Activated CD8-positive, alpha-beta T cell treated with anti-CD3 and anti-CD28 coated beads for 36 hours (primary cell): ENCODE data around the gene ABHD1. TPM values are rescaled to one million over a fixed set of nuclear protein-coding genes. Genes with fewer than 3 reads are reported as not detected.

Experiments
- ATAC-seq: fragments of 200-7000 bp; cut with Tn5 transposase; one replicate; pipeline ENCODE4 v1.10.0; 2021; ENCODE audit warnings: mild to moderate bottlenecking, moderate library complexity
- CTCF ChIA-PET: fragments of 350-600 bp; sonication (Branson Sonifier 250); formaldehyde crosslinking; loops from one replicate; lab custom pipeline; 2021; ENCODE audit warnings: antibody characterized with exemption; lab: Charles Lee
- POLR2A ChIA-PET: fragments of 350-600 bp; sonication (Branson Sonifier 250); formaldehyde crosslinking; loops from one replicate; lab custom pipeline; 2021; ENCODE audit warnings: antibody characterized with exemption; lab: Charles Lee
- DNase-seq: peaks from one replicate; pipeline ENCODE4 v3.0.0-alpha.2; 2020
- H3K27ac Mint-ChIP-seq: one replicate; pipeline ENCODE4 v1.8.0; 2021; ENCODE audit warnings: mild to moderate bottlenecking, mixed read lengths
- H3K27me3 Mint-ChIP-seq: one replicate; pipeline ENCODE4 v1.8.0; 2021; ENCODE audit warnings: mixed read lengths
- H3K36me3 Mint-ChIP-seq: one replicate; pipeline ENCODE4 v1.8.0; 2021; ENCODE audit warnings: low read depth, mixed read lengths
- H3K4me1 Mint-ChIP-seq: one replicate; pipeline ENCODE4 v1.8.0; 2021; ENCODE audit warnings: low read depth, mixed read lengths
- H3K4me3 Mint-ChIP-seq: one replicate; pipeline ENCODE4 v1.8.0; 2021; ENCODE audit warnings: mild to moderate bottlenecking, moderate library complexity, mixed read lengths
- H3K9me3 Mint-ChIP-seq: one replicate; pipeline ENCODE4 v1.8.0; 2021; ENCODE audit warnings: mixed read lengths
- intact Hi-C: fragments of 100-400 bp; cut with micrococcal nuclease; formaldehyde crosslinking; loops from one replicate; pipeline ENCODE4 v1.10.0; 2022
- total RNA-seq, 2 experiments: library from RNA; stranded (reverse); gene quantifications; one replicate each; pipeline ENCODE4 v1.2.3, GENCODE V29; 2021
- TF ChIP-seq, protein P1 (sequence below): fragments of 200-600 bp; IDR thresholded peaks from one replicate; pipeline ENCODE4 v1.8.0; 2022; ENCODE audit warnings: antibody characterized with exemption, mild to moderate bottlenecking

The ABHD1 gene
- total RNA-seq, 2 experiments from 2014 or later = 0.36 to 0.50 TPM

DNA sequence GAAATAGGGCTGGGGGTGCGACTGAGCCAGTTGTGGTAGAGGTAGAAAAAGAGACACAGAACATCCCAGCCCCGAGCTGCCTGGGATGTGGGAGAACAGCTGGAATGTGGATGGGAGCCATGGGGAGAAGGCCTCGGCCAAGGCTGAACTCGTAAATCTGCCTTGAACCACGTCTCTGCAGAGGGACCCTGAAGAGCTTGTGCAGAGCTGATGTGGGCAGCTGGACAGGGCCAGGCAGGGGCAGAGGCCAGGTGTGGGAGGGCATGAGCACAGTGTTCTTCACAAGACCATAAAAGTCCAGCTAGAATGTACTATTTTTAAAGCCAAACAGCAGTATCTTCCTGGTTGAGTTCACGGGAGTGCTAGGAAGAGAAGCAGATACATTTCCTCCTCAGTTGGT lies 30.9 kb downstream of the ABHD1 start:
- ChIA-PET CTCF (interaction anchor here (1.0 kb wide), 1 partner anchor 15 kb away, joined by 4 read pairs; no protein-coding TSS in a partner anchor), POLR2A (no interaction called here)
- intact Hi-C loops = no loop called here
- Mint-ChIP-seq H3K27ac (no peak overlapping the region), H3K4me3 (no peak overlapping the region), H3K9me3 (no peaks in the 10 kb centered on the region), H3K27me3 (no peaks in the 10 kb centered on the region), H3K36me3 (no peaks in the 10 kb centered on the region), H3K4me1 (no peaks in the 10 kb centered on the region)
- TF ChIP-seq, protein P1, sequence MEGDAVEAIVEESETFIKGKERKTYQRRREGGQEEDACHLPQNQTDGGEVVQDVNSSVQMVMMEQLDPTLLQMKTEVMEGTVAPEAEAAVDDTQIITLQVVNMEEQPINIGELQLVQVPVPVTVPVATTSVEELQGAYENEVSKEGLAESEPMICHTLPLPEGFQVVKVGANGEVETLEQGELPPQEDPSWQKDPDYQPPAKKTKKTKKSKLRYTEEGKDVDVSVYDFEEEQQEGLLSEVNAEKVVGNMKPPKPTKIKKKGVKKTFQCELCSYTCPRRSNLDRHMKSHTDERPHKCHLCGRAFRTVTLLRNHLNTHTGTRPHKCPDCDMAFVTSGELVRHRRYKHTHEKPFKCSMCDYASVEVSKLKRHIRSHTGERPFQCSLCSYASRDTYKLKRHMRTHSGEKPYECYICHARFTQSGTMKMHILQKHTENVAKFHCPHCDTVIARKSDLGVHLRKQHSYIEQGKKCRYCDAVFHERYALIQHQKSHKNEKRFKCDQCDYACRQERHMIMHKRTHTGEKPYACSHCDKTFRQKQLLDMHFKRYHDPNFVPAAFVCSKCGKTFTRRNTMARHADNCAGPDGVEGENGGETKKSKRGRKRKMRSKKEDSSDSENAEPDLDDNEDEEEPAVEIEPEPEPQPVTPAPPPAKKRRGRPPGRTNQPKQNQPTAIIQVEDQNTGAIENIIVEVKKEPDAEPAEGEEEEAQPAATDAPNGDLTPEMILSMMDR = no peak
- DNase-seq (no peak), ATAC-seq (no peak)

DNA sequence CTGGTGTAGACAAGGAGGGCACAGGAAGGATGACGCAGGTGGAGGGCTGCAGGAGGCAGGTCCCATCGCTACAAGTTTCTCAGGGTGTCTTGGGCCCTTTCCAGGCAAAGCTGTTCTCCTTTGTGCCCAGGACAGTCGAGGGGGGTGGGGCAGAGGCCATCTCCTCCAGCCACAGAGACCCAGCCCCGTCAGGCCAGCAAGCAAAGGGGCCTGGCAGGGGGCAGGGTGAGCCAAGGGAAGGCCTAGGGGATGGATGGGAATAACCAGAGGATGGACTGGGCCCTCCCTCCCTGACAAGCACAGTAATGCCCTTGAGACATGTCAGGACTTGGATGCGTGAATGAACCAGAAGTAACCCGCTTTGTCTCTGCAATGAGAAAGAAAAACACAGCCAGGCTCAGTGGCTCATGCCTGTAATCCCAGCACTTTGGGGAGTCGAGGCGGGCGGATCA lies 31.5 kb downstream of the ABHD1 start:
- Mint-ChIP-seq H3K27ac (no peak overlapping the region), H3K27me3 (no peaks in the 10 kb centered on the region), H3K4me1 (no peaks in the 10 kb centered on the region), H3K9me3 (no peaks in the 10 kb centered on the region), H3K4me3 (no peak overlapping the region), H3K36me3 (no peaks in the 10 kb centered on the region)
- ATAC-seq (no peak), DNase-seq (no peak)
- CTCF ChIA-PET = interaction anchor here (1.0 kb wide), 1 partner anchor 15 kb away, joined by 4 read pairs; no protein-coding TSS in a partner anchor
- intact Hi-C loops = no loop called here
- TF ChIP-seq, protein P1 = no peak
- POLR2A ChIA-PET = no interaction called here

DNA sequence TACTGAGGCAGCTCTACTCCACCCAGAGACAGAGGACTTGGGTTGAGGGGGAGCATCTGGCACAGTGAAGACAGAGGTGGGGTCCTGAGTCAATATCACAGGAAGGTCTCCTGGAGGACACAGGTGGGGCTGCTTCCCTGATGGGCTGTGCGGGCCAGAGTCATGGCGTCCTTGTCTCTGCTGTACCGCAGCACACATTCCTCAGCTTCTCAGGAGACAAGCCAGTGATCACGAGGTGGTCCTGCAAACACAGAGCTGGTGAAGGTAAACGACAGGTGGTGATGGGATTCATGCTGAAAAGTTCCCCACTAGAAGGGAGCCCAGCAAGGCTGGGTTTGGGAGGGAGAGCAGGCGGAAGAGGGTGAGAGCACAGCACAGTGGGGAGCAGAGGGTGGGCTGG lies 34.9 kb downstream of the ABHD1 start:
- ATAC-seq (no peak), DNase-seq (no peak)
- ChIA-PET CTCF (interaction anchor here (1.0 to 3.8 kb wide), 3 partner anchors 12 to 121 kb away, joined by 3 to 17 read pairs (median 7); no protein-coding TSS in a partner anchor), POLR2A (no interaction called here)
- Mint-ChIP-seq H3K4me1 (no peaks in the 10 kb centered on the region), H3K27ac (no peak overlapping the region), H3K27me3 (no peaks in the 10 kb centered on the region), H3K9me3 (no peaks in the 10 kb centered on the region), H3K36me3 (no peaks in the 10 kb centered on the region), H3K4me3 (no peak overlapping the region)
- TF ChIP-seq, protein P1 = no peak
- intact Hi-C loops = no loop called here

DNA sequence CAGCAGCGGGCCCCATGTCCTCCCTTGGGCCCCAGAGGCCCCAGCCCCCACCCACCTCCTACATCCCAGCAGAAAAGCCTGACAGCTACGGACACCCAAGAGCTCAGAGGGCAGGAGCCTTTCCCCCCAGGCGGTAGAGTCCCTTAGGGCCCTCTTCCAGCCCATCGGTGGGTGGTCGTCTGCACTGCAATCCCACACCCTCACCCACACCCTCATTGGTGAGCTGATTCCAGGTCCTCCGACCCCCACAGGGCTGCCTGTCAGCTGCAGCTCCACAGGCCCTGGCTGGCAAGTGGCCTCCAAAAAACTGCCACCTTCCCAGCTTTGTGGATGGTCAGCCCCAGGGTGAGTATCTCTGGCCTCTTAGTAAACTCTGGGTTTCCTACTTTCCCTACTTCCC lies 35.7 kb downstream of the ABHD1 start:
- H3K4me3 Mint-ChIP-seq = no peak overlapping the region
- no peaks in the 10 kb centered on the region for H3K4me1 Mint-ChIP-seq

DNA sequence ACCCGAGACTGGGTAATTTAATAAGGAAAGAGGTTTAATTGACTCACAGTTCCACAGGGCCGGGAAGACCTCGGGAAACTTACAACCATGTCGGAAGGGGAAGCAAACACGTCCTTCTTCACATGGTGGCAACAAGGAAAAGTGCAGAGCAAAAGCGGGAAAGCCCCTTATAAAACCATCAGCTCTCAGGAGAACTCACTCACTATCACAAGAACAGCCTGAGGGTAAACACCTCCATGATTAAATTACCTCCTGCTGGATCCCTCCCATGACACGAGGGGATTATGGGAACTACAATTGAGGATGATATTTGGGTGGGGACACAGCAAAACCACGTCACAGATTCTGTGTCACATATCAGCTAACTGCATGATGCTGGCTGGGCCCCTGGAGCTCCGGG lies 36.6 kb downstream of the ABHD1 start:
- DNase-seq (no peak), ATAC-seq (no peak)
- TF ChIP-seq, protein P1 = no peak
- Mint-ChIP-seq H3K4me3 (no peak overlapping the region), H3K27me3 (no peaks in the 10 kb centered on the region), H3K9me3 (no peaks in the 10 kb centered on the region), H3K36me3 (no peaks in the 10 kb centered on the region), H3K27ac (no peak overlapping the region), H3K4me1 (no peaks in the 10 kb centered on the region)
- CTCF ChIA-PET = interaction anchor here (3.8 kb wide), 1 partner anchor 10 kb away, joined by 17 read pairs; no protein-coding TSS in a partner anchor
- intact Hi-C loops = no loop called here
- POLR2A ChIA-PET = no interaction called here

More for the DNA sequence above, 35.7 kb downstream of the ABHD1 start:
- H3K9me3 Mint-ChIP-seq = no peaks in the 10 kb centered on the region
- CTCF ChIA-PET = interaction anchor here (1.0 to 3.8 kb wide), 4 partner anchors 11 to 197 kb away, joined by 3 to 17 read pairs (median 5); no protein-coding TSS in a partner anchor
- H3K36me3 Mint-ChIP-seq = no peaks in the 10 kb centered on the region
- intact Hi-C loops = no loop called here
- POLR2A ChIA-PET = no interaction called here
- no peaks in the 10 kb centered on the region for H3K27me3 Mint-ChIP-seq
- TF ChIP-seq, protein P1 = no peak
- DNase-seq = no peak
- no peak overlapping the region for H3K27ac Mint-ChIP-seq
- ATAC-seq = no peak
